Activated effector memory CD4-positive, alpha-beta T cell treated with Interleukin-2 at 50 U/mL for 16 hours (primary cell): Measurements from ENCODE around the gene RPL5.

Experiments
- DNase-seq: peaks from one replicate; pipeline ENCODE4 v3.0.0-alpha.2; 2020

Gene RPL5

GRCh38 chr1:92820551-92820950 is 11.3 kb upstream of the RPL5 start:
- no peak for DNase-seq

- no peak for DNase-seq
Observed at GRCh38 chr1:92822879-92823278, 9.0 kb upstream of the RPL5 start.

GRCh38 chr1:92826792-92827191 is 5.0 kb upstream of the RPL5 start:
- no peak for DNase-seq

GRCh38 chr1:92831368-92831761 is 475 bp upstream of the RPL5 start:
- no peak for DNase-seq

GRCh38 chr1:92832537-92833114 is 786 bp downstream of the RPL5 start:
- DNase-seq = no peak

GRCh38 chr1:92833840-92834239 is 2.0 kb downstream of the RPL5 start:
- DNase-seq = no peak

GRCh38 chr1:92834617-92835016 is 2.8 kb downstream of the RPL5 start:
- no peak for DNase-seq

GRCh38 chr1:92837062-92837461 is 5.2 kb downstream of the RPL5 start:
- no peak for DNase-seq

- DNase-seq = no peak
Observed at GRCh38 chr1:92838519-92838918, 6.7 kb downstream of the RPL5 start.

- no peak for DNase-seq
Observed at GRCh38 chr1:92839442-92839841, 7.6 kb downstream of the RPL5 start.

GRCh38 chr1:92840600-92840999 is 8.8 kb downstream of the RPL5 start:
- no peak for DNase-seq

GRCh38 chr1:92842082-92843045 is 10.5 kb downstream of the RPL5 start:
- no peak for DNase-seq

- DNase-seq = no peak
Observed at GRCh38 chr1:92843046-92843423, 11.2 kb downstream of the RPL5 start.

- no peak for DNase-seq
Observed at GRCh38 chr1:92843429-92844352, 11.9 kb downstream of the RPL5 start.

- DNase-seq = no peak
Observed at GRCh38 chr1:92844439-92844838, 12.6 kb downstream of the RPL5 start.

GRCh38 chr1:92845908-92846307 is 14.1 kb downstream of the RPL5 start:
- DNase-seq = no peak

GRCh38 chr1:92848201-92848600 is 16.4 kb downstream of the RPL5 start:
- DNase-seq = no peak

- DNase-seq = no peak
Observed at GRCh38 chr1:92850019-92850418, 18.2 kb downstream of the RPL5 start.

- DNase-seq = no peak
Observed at GRCh38 chr1:92851729-92852128, 19.9 kb downstream of the RPL5 start.

- no peak for DNase-seq
Observed at GRCh38 chr1:92853299-92853698, 21.5 kb downstream of the RPL5 start.

GRCh38 chr1:92854101-92854785 is 22.4 kb downstream of the RPL5 start:
- no peak for DNase-seq

GRCh38 chr1:92855236-92855635 is 23.4 kb downstream of the RPL5 start:
- no peak for DNase-seq

GRCh38 chr1:92857817-92858216 is 26.0 kb downstream of the RPL5 start:
- no peak for DNase-seq
